Measurements from ENCODE around the gene ALPP. TPM values are rescaled to one million over a fixed set of nuclear protein-coding genes. Genes with fewer than 3 reads are reported as not detected.

The ALPP gene
- total RNA-seq, 1 experiment from 2014 or later, result 0.20 TPM

DNA sequence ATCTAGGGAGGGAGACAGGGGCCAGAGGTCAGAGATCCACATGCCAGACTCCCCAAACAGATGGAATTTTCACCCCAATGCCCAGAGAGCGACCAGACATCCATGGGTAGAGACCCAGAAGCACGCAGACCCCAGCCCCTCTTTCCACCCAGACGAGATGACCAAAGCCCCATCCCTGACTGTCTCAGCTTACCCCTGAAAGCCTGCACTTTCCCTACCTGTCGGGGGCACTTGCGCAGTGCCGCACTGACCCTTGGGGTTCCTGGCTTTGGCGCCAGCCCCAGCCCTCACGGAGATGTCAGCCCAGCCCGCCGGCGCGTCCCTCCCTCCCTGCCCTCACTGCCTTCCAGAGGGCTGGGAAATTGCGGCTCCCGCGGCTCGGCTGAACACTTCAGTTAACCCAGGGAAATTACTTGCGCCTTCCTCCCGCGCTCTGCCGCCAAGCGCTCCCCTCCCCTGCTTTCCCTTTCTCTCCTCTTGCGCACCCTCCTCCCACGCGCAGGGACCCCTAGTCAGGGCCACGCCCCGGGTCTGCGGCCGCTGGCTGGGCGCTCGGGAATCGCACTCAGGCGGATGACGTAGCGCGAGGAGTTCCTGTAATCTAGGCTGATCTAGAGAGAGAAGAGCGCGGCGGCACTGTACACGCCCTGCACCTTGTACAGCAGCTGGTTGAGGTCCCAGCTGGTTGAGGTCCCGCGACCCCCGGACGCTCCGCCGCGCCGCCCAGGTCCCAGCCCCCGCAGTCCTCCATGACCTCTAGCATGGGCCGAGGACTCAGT, 40.1 kb downstream of the ALPP start:
- H4K5ac ChIP-seq (ENCODE audit: insufficient read length, low read depth, low read length), result no peak overlapping the region
- Mint-ChIP-seq H3K27ac (peak overlapping the region in 1 of 3 experiments; percentile 15; a peak in 1 of 7 replicates), H3K27me3 (ENCODE audit: low read depth) (peaks cover 56% of the 10 kb centered on the region), H3K36me3 (ENCODE audit: insufficient read depth in 1 of 3, low read depth in 3 of 3) (peaks cover 9 to 75% (median 46%) of the 10 kb centered on the region in 3 experiments), H3K4me1 (peaks cover 33% of the 10 kb centered on the region in 2 experiments), H3K9me3 (peaks cover 14% of the 10 kb centered on the region in 2 experiments), H3K4me3 (peak overlapping the region; percentile 83 to 84)
- no peaks in the 10 kb centered on the region for H3K79me1 ChIP-seq (ENCODE audit: insufficient read depth, low read depth, low read length, poor library complexity, severe bottlenecking)
- TF ChIP-seq, protein P1, sequence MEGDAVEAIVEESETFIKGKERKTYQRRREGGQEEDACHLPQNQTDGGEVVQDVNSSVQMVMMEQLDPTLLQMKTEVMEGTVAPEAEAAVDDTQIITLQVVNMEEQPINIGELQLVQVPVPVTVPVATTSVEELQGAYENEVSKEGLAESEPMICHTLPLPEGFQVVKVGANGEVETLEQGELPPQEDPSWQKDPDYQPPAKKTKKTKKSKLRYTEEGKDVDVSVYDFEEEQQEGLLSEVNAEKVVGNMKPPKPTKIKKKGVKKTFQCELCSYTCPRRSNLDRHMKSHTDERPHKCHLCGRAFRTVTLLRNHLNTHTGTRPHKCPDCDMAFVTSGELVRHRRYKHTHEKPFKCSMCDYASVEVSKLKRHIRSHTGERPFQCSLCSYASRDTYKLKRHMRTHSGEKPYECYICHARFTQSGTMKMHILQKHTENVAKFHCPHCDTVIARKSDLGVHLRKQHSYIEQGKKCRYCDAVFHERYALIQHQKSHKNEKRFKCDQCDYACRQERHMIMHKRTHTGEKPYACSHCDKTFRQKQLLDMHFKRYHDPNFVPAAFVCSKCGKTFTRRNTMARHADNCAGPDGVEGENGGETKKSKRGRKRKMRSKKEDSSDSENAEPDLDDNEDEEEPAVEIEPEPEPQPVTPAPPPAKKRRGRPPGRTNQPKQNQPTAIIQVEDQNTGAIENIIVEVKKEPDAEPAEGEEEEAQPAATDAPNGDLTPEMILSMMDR (conservative IDR thresholded peaks at IDR 0.05), result no peak
- no peak overlapping the region for H2BK5ac ChIP-seq (ENCODE audit: insufficient read length, low read length)
- H3K23ac ChIP-seq (ENCODE audit: insufficient read length, low read depth, low read length), result no peak overlapping the region
- H3K18ac ChIP-seq (ENCODE audit: insufficient read length, low read depth, low read length), result peak overlapping the region; percentile 5
- H3K79me2 ChIP-seq (ENCODE audit: insufficient read depth, low read length), result no peaks in the 10 kb centered on the region
- H3K27ac ChIP-seq (ENCODE audit: insufficient read length, low read depth, low read length), result no peak overlapping the region
- H3K23me2 ChIP-seq (ENCODE audit: insufficient read length, low read depth, low read length, poor library complexity, severe bottlenecking), result peaks cover 23% of the 10 kb centered on the region
- peaks cover 2% of the 10 kb centered on the region; the same call in 1 of the 2 replicates for H3K4me1 ChIP-seq (ENCODE audit: insufficient read depth, low read length)
- no peak overlapping the region for H3K4ac ChIP-seq (ENCODE audit: low read depth, low read length)
- no peak for DNase-seq
- WGBS (ENCODE audit: extremely low coverage, insufficient read length, low lambda C conversion rate), result no CpG with 5 or more reads among the region's 49 CpGs
- H2AK5ac ChIP-seq (ENCODE audit: insufficient read length, low read length), result no peak overlapping the region
- H3K14ac ChIP-seq (ENCODE audit: insufficient read depth, low read length), result peak overlapping the region; percentile 81
- H2BK12ac ChIP-seq (ENCODE audit: insufficient read length, low read depth, low read length), result no peak overlapping the region
- no peak overlapping the region for H2BK120ac ChIP-seq (ENCODE audit: low read depth, low read length, poor library complexity, severe bottlenecking)
- H4K8ac ChIP-seq (replicated peaks; ENCODE audit: insufficient read length, low read depth, low read length), result no peak overlapping the region
- H2BK15ac ChIP-seq (ENCODE audit: low read depth, low read length), result no peak overlapping the region
- no peaks in the 10 kb centered on the region for H3K9me3 ChIP-seq (ENCODE audit: control insufficient read depth, low read depth, low read length)
- no peak overlapping the region for H3K9ac ChIP-seq (ENCODE audit: extremely low read depth, insufficient read length, low read length)
- peaks cover 7% of the 10 kb centered on the region for H4K20me1 ChIP-seq (ENCODE audit: control insufficient read depth, insufficient read depth, insufficient read length)
- no peak overlapping the region for H3K56ac ChIP-seq (ENCODE audit: insufficient read length, low read depth, low read length)
- peaks cover 28% of the 10 kb centered on the region; the same call in 1 of the 2 replicates for H3K27me3 ChIP-seq (ENCODE audit: insufficient read depth, low read length)
- H3K4me2 ChIP-seq (ENCODE audit: insufficient read depth, insufficient read length, low read length), result peak overlapping the region; percentile 81
- H3T11ph ChIP-seq (ENCODE audit: low read length), result no peak overlapping the region
- H4K91ac ChIP-seq (ENCODE audit: insufficient read length, low read depth, low read length), result no peak overlapping the region
- H2AFZ ChIP-seq (ENCODE audit: low read length), result no peak overlapping the region
- H2BK20ac ChIP-seq (ENCODE audit: low read depth, low read length, poor library complexity, severe bottlenecking), result no peak overlapping the region

All from H9 (cell line).